A172 (cell line): ENCODE measurements around the gene CETP. TPM values are rescaled to one million over a fixed set of nuclear protein-coding genes. Genes with fewer than 3 reads are reported as not detected.
A peak's percentile ranks its signal among the peaks of the same experiment; 100 is the strongest.

Source experiments
- DNase-seq: peaks from one replicate; pipeline ENCODE4 v3.0.0-alpha.2; 2015; ENCODE audit warnings: low spot score
- total RNA-seq: library from RNA; depleted of rRNA; stranded (reverse); fragments of >200 nt; shearing (Covaris generic); gene quantifications from 2 replicates; pipeline ENCODE4 v1.2.3, GENCODE V29; 2014; rRNA removed

The CETP gene, protein sequence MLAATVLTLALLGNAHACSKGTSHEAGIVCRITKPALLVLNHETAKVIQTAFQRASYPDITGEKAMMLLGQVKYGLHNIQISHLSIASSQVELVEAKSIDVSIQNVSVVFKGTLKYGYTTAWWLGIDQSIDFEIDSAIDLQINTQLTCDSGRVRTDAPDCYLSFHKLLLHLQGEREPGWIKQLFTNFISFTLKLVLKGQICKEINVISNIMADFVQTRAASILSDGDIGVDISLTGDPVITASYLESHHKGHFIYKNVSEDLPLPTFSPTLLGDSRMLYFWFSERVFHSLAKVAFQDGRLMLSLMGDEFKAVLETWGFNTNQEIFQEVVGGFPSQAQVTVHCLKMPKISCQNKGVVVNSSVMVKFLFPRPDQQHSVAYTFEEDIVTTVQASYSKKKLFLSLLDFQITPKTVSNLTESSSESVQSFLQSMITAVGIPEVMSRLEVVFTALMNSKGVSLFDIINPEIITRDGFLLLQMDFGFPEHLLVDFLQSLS
- not detected in 2 replicates for total RNA-seq

DNA sequence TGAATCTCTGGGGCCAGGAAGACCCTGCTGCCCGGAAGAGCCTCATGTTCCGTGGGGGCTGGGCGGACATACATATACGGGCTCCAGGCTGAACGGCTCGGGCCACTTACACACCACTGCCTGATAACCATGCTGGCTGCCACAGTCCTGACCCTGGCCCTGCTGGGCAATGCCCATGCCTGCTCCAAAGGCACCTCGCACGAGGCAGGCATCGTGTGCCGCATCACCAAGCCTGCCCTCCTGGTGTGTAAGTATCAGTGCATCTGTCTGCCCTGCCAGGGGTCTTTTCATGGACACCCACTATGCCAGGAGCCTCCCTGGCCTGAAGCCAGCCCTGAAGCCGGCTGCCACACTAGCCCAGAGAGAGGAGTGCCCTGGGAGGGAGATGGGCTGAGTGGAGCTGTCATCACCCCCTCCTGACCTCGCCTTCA is at the start of gene CETP:
Gene CETP (plus strand): TSS at position 100 of the 431 bp plus-strand sequence. CDS start 30 bp downstream, at position 130.
- DNase-seq: no peak

DNA sequence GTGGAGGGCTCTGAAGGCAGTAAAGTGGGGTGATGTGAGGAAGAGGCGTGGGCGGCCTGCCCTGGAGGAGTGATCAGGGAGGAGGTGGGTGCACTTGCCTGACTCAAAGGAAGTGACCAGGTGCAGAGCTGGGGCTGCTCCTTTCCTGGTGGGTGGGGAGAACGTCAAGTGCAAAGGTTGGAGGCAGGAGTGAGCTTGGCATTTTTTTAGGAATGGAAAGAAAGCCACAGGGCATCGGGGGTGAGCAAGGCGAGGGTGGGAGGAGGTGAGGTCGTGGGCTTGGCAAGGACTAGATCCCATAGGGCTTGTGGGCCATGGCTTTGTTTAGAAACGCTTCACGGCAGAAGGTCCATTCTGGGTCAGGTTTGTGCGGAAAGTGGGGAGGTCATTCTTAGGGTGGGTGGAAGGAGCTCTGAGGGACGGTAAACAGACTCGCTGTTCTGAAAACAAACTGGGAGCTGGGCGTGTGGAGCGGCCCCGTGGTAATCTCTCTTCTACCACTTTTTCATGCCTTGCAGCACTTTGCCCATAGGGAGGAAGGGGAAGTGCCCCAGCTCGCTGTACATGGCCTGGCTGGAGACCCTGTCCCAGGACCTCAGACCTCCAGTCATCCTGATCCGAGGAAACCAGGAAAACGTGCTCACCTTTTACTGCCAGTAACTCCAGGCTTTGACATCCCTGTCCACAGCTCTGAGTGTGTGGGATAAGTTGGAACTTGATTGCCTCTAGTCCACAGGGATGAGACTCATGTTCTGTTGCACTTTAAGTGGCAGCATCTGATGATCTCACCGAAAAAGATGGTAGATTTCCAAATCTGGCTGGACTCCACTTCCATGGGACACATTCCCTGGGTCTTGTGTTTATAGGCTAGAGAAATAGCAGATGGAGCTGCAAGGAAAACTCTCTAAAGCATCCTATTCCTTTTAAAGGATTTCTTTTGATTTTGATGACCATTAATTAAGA is 48.7 kb upstream of the CETP start:
- peak; percentile 28 for DNase-seq

DNA sequence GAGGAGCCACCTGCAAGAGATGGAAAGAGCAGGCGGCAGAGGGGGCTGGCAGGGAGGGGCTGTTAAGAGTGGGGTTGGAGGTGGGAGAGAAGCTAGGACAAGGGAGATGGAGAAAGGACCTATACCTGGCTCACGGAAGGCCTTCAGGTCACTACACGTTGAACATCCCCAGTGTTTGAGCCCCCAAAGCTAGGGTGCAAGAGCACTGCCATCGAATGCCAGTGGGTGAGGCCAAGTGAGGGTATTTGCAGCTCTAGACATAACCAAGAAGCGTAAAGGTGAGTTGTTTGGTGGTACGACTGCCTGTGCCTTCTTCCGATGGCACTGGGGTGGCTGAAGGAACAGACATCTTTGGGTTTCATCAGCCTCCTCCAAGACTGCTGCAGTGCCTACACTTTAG is 46.9 kb upstream of the CETP start:
- DNase-seq: no peak

DNA sequence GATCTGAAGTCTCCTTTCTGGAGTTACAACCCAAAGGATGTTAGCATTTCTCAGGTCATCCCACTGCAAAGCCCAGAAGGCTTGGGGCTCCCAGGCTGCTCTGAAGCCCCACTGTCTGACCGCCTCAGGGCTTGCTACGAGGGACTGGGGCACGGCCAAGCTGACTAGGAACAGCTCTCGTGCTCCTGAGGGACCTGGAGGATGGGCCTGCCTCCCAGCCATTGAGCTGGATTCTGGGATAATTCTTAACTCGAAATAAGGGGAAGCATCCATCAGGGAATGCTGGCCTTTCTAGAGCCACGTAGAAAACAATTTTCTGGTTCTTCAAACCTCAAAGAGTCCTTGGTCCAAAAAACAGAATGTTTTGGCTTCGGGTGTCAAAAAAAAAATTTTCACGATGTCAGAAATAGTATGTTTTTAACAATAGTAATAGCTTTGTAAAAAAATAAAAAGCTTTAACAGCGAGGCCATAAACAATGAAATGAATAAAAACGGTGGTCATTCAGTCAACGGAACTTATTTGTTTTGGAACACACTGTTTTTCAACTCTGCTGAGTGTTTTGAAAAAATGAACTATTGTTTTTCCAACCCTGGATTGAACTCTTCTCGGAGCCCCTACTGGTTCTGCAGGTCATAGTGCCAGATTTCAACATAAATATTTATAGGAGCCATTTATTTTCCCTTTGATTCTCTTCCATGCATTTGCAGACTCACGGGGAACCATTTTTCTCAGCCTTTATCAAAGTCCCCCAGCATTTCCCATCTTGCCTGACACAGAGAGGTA is 46.2 kb upstream of the CETP start:
- no peak for DNase-seq

DNA sequence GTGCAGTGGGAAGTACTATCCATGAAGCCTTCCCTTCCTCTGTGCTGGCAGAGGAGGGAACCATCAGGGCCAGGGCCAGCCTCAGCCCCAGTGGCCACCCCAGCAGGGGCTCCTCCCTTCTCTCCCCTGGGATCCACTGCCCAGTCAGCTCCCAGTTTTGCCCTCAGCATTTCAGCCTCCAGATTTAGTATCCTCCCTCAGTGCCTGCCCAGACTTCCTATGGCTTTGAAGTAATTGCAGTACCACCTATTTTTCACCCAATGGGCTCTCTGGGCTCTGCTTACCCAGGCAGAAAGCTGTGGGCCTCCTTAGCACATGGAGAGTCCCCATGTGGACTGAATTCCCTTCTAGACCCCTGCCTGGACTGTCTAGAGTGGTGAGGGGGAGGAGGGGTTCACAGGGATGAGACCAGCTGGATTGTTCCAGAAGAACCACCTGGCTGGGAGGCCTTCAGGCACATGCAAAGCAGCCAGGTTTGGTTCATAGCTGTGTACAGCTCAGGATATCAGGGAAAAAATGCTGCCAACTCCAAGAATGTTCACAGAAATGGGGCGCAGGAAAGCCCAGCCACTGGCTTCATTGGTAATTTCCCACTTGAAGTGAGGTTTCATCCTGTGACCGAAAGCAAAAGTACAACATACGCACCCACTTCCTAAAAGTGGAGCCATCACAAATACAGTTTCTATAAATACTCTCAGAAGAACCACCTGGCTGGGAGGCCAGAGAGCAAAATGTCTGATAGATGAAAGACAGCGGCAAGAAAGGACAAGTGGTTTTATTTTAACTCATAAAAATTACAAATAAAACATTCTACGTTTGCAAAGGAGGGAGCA is 45.0 kb upstream of the CETP start:
- no peak for DNase-seq

DNA sequence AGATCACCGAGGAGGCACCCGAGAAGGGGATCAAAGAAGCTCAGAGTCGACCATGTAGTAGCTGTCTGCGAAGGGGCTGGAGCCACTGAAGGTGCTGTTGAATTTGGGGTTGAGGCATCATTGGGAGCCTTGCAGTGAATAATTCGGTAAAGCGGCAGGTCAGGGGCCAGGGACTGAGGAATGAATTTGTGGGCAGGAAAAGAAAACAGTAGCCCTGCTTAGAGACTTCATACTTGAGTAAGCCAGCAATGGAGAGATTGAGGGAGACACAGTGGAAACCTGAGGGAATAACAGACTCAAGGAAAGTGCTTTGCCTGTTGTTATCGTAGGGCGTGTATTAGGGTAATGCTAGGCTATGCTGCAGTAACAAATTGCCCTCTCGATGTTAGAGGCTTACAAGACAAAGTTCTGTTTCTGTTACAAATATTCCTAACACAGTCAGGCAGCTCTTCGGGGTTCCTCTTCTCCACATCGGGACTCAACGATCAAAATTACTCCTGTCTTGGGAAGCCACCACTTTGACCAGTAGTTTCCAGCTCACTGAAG is 43.2 kb upstream of the CETP start:
- no peak for DNase-seq

DNA sequence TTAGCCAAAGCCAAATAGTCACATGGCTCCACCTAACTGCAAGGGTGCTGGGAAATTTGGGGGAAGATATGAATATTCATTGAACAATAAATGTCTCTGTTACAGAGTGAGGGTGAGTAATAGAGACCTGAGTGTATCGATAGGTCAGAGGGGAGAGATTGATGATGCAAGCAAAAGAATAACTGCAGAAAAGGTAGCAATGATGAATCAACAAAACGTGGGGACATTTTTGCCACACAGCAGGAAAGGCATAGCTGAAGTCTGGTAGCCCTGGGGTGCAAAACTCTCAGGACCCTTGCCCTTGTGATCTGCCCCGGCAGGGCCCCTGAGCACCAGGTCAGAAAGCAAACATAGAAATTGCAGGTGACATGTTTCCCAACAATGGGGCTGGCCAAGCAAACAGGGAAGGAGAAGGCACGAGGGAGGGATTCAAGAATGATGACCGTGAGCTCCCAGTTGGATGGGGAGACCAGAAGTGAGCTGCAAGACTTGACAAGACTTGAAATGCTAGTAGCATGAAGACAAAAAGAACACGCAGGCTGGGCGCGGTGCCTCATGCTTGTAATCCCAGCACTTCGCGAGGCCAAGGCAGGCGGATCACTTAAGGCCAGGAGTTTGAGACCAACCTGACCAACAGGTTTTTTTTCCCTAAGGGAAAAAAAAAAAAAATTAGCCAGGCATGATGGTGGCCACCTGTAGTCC is 42.5 kb upstream of the CETP start:
- no peak for DNase-seq

DNA sequence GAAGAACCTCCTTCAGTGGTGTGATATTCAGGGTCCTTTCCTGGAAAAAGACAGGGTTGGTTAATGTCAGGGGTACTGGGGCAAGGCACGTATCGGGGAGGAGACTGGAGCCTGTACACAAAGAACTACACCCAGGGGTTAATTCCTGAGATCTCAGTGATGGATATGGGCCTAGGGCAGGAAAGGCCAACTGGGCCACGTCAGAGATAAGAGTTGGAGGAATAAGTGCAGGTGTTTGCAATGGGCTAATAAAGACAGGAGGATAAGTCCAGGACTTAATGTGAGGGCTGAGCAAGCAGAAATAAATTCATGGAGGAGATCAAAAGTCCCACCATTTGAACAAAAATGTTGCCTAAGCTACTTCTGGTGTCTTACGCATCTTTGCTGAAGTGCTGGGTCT is 40.2 kb upstream of the CETP start:
- DNase-seq: no peak

DNA sequence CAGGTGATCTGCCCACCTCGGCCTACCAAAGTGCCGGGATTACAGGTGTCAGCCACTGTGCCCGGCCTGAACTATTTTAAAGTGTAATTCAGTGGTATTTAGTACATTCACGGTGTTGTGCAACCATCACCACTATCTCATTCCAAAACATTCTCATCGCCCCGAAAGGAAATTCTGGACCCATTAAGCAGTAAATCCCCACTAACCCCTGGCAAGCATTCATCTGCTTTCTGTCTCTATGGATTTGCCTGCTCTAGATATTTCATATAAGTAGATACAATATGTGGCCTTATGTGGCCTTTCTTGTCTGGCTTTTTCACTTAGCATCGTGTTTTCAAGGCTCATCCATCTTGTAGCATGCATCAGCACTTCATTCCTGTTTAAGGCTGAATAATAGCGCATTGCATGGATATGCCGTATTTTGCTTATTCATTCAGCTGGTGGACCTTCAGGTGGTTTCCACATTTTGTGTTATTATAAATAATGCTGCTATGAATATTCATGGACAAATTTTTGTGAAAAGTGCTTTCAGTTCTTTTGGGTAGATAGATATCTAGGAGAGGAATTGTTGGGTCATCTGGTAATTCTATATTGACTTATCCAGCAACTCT is 38.2 kb upstream of the CETP start:
- no peak for DNase-seq

DNA sequence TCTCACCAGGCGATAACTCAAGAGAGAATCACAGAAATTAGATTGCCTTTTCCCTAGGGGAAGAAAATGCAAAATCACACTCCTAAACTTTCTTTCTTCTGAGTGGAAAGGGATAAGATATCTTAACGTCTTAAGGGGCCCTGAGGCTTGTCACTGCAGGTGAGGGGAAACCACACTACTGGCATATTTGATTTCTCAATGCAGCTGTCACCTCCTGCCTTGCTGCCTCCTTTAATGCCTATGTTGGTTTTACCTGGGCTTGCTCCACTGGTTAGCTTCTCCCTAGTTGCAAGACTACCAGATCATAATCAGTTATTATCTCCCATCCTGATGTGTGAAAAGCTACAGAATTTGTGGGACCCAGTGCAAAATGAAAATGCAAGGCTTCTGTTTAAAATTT is 34.3 kb upstream of the CETP start:
- DNase-seq: no peak

DNA sequence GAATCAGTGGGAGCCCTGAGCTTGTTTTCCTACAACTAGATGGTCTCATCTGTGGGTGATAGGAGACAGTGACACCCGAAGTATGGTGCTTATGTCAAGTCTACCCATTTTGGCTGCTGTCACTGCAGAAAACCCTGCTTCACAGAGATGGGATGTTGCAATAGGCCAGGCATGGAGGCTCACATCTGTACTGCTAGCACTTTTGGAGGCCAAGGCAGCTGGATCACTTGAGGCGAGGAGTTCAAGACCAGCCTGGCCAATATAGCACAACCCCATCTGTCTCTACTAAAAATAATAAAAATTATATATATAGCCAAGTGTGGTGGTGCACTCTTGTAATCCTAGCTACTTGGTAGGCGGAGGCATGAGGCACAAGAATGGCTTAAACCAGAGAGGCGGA is 32.1 kb upstream of the CETP start:
- no peak for DNase-seq

DNA sequence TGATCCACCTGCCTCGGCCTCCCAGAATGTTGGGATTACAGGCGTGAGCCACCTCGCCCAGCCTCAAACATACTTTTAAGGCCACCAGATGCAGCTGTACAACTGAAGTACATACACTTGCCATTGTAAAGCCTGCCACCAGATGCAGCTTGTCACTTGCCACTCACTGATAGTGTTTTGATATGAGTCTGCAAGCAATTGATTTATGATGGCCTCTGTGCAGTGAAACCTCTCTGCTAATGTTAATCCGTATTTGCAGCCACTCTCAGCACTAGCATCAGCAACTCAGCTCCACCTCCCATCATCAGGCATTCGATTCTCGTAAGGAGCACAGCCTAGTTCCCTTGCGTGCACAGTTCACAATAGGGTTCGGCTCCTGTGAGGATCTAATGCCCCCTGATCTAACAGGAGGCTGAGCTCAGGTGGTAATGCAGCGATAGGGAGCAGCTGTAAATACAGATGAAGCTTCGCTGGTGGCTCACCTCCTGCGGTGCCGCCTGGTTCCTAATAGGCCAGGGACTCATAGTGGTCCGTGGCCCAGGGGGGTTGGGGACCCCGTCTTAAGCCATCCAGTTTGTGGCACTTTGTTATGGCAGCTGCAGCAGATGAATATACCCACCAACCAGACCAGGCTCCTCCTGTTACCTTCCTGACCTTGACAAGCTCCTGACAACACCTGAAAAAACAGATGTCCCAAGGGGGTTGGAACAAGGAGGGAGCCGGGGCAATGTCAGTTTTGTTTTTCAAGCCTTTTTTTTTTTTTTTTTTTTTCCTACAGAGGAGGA is 31.1 kb upstream of the CETP start:
- no peak for DNase-seq

DNA sequence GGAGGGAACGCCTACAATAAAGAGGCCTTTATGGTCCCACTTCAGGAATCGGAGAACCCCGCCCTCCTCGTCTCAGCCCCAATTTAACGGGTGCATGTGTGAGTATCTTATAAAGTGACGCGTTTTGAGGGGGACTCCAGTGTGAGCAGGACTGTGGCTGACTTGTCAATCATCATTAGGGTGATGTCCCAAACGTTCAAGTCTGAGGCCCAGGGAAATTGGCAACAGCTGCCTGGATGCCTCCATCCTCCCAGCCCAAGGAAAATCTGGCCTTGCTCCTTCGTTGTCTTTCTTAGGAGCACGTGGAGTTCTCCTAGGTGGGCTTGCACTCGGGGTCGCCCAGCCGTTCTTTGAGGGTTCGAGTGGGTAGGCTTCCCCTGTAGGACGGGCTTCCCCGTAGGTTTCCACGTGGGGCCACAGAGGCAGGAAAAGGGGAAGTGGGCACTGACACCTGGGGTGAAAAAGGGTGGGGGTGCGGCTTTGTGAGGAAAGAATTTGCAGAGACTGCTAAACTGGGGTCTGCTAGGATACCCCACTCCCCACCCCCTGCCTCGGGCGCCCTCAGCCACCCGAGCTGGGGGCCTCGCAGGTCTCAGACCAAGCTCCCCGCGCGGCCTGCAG is 30.4 kb upstream of the CETP start:
- no peak for DNase-seq

DNA sequence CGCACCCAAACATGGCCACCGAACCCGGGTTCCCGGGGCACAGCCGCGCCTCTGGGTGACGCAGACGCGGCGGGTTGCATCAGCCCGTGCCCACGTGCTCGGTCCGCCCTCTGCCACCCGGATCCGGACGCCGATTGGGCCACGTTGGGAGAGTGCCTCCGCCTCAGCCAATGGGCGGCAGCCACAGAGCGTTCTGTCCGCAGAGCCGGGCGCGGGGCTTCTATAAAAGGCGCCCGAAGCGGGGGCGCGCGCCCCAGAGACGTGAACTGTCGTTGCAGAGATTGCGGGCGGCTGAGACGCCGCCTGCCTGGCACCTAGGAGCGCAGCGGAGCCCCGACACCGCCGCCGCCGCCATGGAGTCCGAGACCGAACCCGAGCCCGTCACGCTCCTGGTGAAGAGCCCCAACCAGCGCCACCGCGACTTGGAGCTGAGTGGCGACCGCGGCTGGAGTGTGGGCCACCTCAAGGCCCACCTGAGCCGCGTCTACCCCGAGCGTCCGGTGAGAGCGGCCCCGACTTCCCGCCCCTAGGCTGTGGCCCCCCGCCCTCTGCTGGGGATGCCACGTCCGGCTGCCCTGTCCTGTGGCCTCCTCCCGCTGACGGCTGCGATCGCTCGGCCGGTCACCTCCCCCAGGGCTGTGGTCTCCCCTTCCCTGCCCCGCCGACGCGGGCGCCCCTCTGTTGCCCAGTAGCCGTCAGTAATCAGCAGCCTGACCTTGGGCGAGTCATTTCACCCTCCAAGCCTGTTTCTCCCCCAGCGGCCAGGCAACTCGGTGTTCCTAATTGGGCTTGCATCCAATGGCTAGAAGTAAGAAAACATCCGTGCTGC is 29.6 kb upstream of the CETP start, which contains the start of gene HERPUD1:
Gene HERPUD1 (plus strand): TSS at position 251 of the 829 bp plus-strand sequence. CDS start 103 bp downstream, at position 354.
- DNase-seq: peak; percentile 95

DNA sequence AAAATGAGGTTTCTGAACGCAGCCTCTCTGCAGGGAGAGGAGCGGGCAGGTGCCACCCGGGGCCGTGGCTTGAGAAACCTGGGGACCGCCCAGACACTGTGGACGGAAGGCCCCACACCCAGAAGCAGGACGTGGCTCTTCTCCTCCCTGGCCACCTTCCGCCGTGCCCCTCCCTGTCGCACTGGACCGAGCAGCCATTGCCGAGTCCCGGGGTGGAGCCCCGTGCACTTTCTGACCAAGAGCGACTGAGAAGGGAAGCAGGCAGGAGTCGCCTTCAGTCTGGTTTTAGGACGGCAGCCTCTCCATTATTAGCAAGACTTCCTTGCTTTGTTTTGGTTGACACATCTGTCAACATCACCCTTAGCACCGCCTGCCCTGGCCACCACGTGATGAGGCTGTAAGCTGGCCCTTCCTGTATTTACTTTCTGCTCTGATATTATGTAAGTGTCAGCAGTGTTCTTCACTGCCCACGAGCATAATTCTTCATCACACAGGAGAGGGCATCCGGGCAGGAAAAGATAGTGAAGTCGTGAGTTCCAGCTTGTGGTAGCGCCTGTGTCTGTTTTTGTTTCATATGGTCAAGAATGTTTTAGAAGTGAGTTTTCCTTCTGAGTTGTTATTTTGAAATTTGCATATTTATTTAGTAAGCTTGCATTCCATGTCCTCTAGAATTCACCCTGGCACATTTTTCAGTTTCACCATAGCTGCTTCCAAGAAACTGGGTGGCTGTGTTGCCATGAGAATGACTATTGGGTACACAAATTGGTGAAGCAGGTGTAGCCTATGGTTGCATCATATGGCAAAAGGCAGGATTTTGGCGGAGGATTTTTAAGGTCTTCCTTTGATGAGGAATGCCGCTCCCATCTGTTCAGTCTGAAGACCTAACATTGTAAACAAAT is 28.8 kb upstream of the CETP start:
- peak; percentile 75 for DNase-seq
